SU-DHL-6 (cell line): ENCODE results near the gene ADAM8.

Source experiments
- H2AFZ ChIP-seq: fragments of 200-600 bp; sonication (generic); 2 replicates; pipeline ENCODE4 v1.6.1; 2014; ENCODE audit warnings: low read depth, mild to moderate bottlenecking, moderate library complexity, mixed read lengths, antibody characterized with exemption, low read length; ENCODE audit not compliant: severe bottlenecking
- H3F3A ChIP-seq: fragments of 200-600 bp; shearing (Covaris generic); 2 replicates; pipeline ENCODE4 v1.6.0; 2016; ENCODE audit warnings: antibody characterized with exemption, mild to moderate bottlenecking; ENCODE audit not compliant: insufficient read depth
- H3K27ac ChIP-seq: fragments of 200-600 bp; sonication (generic); 2 replicates; pipeline ENCODE4 v1.5.1; 2016; ENCODE audit warnings: low read depth, mild to moderate bottlenecking, low read length, moderate library complexity, mixed read lengths
- H3K27me3 ChIP-seq: fragments of 200-600 bp; sonication (generic), shearing (Covaris generic); 2 replicates; pipeline ENCODE4 v1.6.0; 2014; ENCODE audit warnings: mild to moderate bottlenecking, low read length
- H3K36me3 ChIP-seq: fragments of 200-600 bp; sonication (generic); 2 replicates; pipeline ENCODE4 v1.6.1; 2014; ENCODE audit warnings: mild to moderate bottlenecking, low read length, mixed read lengths
- H3K4me2 ChIP-seq: fragments of 300-600, 200-600 bp; shearing (Covaris generic), sonication (generic); 2 replicates; pipeline ENCODE4 v1.6.0; 2014; ENCODE audit warnings: low read length, low read depth, mild to moderate bottlenecking; ENCODE audit not compliant: poor library complexity, severe bottlenecking
- H3K4me3 ChIP-seq: fragments of 200-600 bp; sonication (generic); 2 replicates; pipeline ENCODE4 v1.5.1; 2014; ENCODE audit warnings: antibody characterized with exemption, low read length, mild to moderate bottlenecking, mixed read lengths; ENCODE audit not compliant: insufficient read depth, poor library complexity, severe bottlenecking
- H3K79me2 ChIP-seq: fragments of 200-600 bp; sonication (generic); 2 replicates; pipeline ENCODE4 v1.6.1; 2014; ENCODE audit warnings: mild to moderate bottlenecking, low read length, moderate library complexity; ENCODE audit not compliant: insufficient read depth
- H3K9ac ChIP-seq: fragments of 200-600 bp; sonication (generic); 2 replicates; pipeline ENCODE4 v1.7.0; 2014; ENCODE audit warnings: mild to moderate bottlenecking, low read length
- H3K9me2 ChIP-seq: fragments of 200-600 bp; sonication (generic); replicated peaks from 2 replicates; pipeline ENCODE4 v1.6.1; 2014; ENCODE audit warnings: low read length; ENCODE audit not compliant: insufficient read depth
- H3K9me3 ChIP-seq: fragments of 200-600 bp; sonication (generic); 2 replicates; pipeline ENCODE4 v1.6.1; 2014; ENCODE audit warnings: low read length, mixed read lengths; ENCODE audit not compliant: insufficient read depth
- H4K20me1 ChIP-seq: fragments of 200-600 bp; sonication (generic); 2 replicates; pipeline ENCODE4 v1.6.1; 2014; ENCODE audit warnings: low read depth, mild to moderate bottlenecking, antibody characterized with exemption, low read length, moderate library complexity, mixed read lengths
- CTCF ChIP-seq: fragments of 200-600 bp; sonication (generic); IDR thresholded peaks from one replicate; pipeline ENCODE4 v1.5.1; 2017; ENCODE audit warnings: antibody characterized with exemption, mild to moderate bottlenecking, low read length, moderate library complexity; ENCODE audit not compliant: insufficient read depth, poor library complexity, severe bottlenecking
- EZH2phosphoT487 ChIP-seq: fragments of 200-600 bp; sonication (generic), shearing (Covaris generic); conservative IDR thresholded peaks from 2 replicates; pipeline ENCODE4 v1.6.1; 2018; ENCODE audit warnings: mild to moderate bottlenecking, antibody characterized with exemption, low read length, moderate library complexity, mixed read lengths

ADAM8 gene

GRCh38 chr10:133262696-133263095 lies 14.0 kb downstream of the ADAM8 start:
- H3F3A ChIP-seq, result 0 out of 2 replicates have a peak, but pooled peaks cover 5% of the 10 kb centered on the region
- H3K4me2 ChIP-seq, result no peak overlapping the region
- TF ChIP-seq CTCF (no peak), EZH2phosphoT487 (no peak)
- no peaks in the 10 kb centered on the region for H3K36me3 ChIP-seq
- H4K20me1 ChIP-seq, result no peaks in the 10 kb centered on the region
- no peak overlapping the region for H3K27ac ChIP-seq
- no peak overlapping the region for H2AFZ ChIP-seq
- no peak overlapping the region for H3K9ac ChIP-seq
- no peaks in the 10 kb centered on the region for H3K9me2 ChIP-seq
- H3K4me3 ChIP-seq, result no peak overlapping the region
- H3K79me2 ChIP-seq, result no peaks in the 10 kb centered on the region
- no peaks in the 10 kb centered on the region for H3K27me3 ChIP-seq
- no peaks in the 10 kb centered on the region for H3K9me3 ChIP-seq

GRCh38 chr10:133261726-133262325 lies 14.8 kb downstream of the ADAM8 start:
- H3K27me3 ChIP-seq, result no peaks in the 10 kb centered on the region
- H2AFZ ChIP-seq, result peak overlapping the region; percentile 98
- peak overlapping the region; percentile 64 for H3K9ac ChIP-seq
- H3K27ac ChIP-seq, result no peak overlapping the region
- 0 out of 2 replicates have a peak, but pooled peaks cover 5% of the 10 kb centered on the region for H3F3A ChIP-seq
- no peaks in the 10 kb centered on the region for H4K20me1 ChIP-seq
- H3K36me3 ChIP-seq, result no peaks in the 10 kb centered on the region
- no peak for TF ChIP-seq CTCF
- no peak for TF ChIP-seq EZH2phosphoT487
- no peaks in the 10 kb centered on the region for H3K9me3 ChIP-seq
- H3K79me2 ChIP-seq, result no peaks in the 10 kb centered on the region
- H3K4me3 ChIP-seq, result peak overlapping the region; percentile 71
- H3K9me2 ChIP-seq, result no peaks in the 10 kb centered on the region
- peak overlapping the region; percentile 71 for H3K4me2 ChIP-seq

- Histone ChIP-seq H3K9ac (peak overlapping the region; percentile 64), H3K79me2 (no peaks in the 10 kb centered on the region), H3F3A (0 out of 2 replicates have a peak, but pooled peaks cover 5% of the 10 kb centered on the region), H4K20me1 (no peaks in the 10 kb centered on the region), H3K9me2 (no peaks in the 10 kb centered on the region), H3K4me2 (peak overlapping the region; percentile 71), H3K9me3 (no peaks in the 10 kb centered on the region), H3K36me3 (no peaks in the 10 kb centered on the region), H3K4me3 (peak overlapping the region; percentile 71), H3K27ac (no peak overlapping the region), H2AFZ (peak overlapping the region; percentile 98), H3K27me3 (no peaks in the 10 kb centered on the region)
- TF ChIP-seq CTCF, result no peak
These were observed 15.6 kb downstream of the ADAM8 start for GRCh38 chr10:133260895-133261725.
